Measurements from ENCODE around the gene SHISAL1.

Gene SHISAL1

DNA sequence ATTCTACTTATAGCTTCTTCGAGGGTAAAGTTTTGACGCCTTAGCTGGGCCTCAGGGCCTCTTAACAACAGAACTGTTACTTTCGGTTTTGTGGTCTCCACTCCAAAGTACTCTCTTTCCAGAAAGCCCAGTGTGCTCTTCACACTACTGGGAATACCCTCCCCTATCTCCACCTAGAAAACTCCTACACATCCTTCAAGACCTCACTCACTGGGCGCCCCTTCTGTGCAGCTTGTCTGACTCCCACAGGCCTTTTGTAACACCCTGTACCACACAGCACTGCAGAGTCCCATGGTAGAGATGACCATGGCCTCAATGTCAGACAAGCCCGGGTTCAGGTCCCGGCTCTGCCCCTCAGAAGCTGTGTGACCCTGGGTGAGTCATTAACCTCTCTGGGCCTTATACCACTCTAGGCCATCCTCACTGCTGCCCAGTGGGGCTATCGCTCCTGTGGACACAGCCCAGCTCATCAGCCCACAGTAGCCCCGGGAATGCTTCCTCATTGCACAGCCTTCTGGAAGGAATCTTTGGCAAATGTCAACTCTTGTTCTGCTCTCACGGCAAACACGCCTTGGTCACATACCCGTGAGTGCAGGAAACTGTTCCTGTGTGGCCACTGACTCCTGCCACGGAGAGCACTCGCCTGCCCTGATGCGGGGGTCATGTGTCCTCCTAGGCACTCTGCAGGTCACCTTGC is 51.4 kb downstream of the SHISAL1 start:
- no peaks in the 10 kb centered on the region for H3K27me3 Mint-ChIP-seq
- no peaks in the 10 kb centered on the region for H3K9me3 Mint-ChIP-seq
- no peaks in the 10 kb centered on the region for H3K4me1 Mint-ChIP-seq (ENCODE audit: low read depth)
- no peak overlapping the region for H3K27ac Mint-ChIP-seq
- H3K36me3 Mint-ChIP-seq (ENCODE audit: low read depth): no peaks in the 10 kb centered on the region
- no peak overlapping the region for H3K4me3 Mint-ChIP-seq

DNA sequence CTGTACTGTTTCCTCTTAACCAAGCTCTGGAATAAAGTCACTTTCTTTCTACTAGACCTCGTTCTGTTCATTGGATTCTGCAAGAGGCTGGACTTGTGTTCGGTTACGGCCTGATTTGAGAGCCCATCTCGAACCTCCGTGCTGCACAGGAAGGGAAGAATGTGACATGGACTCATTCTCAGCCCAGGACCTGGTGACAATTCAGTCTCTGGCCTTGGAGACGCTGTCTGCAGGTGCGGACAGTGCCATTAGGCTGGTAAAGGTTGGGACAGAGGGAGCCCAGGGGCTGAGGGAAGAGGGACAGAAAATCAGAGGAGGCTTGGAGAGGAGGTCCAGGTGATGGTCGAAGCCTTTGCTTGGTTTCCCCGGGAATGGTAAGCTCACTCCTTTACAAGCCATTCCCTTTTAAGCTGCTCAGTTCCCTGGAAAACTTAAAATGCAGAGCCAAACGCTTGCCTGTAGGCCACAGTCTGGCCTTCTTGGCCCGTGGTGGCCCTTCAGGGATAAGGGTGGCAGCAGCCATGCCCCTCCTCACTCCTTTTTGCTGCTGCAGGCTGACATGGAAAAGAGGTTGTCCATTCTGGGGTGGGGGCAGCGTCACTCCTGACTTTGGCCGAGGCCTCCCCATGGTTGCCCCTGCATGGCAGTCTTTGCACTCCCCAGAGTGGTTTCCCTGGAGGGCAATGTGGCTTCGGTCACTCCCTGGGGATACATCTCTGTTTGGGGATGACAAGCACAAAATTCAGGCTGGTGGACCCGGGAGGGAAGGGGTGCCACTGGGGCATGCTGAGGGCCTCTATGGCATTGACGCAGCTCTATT is 52.3 kb downstream of the SHISAL1 start:
- no peaks in the 10 kb centered on the region for H3K9me3 Mint-ChIP-seq
- no peak overlapping the region for H3K4me3 Mint-ChIP-seq
- no peak overlapping the region for H3K27ac Mint-ChIP-seq
- no peaks in the 10 kb centered on the region for H3K27me3 Mint-ChIP-seq
- no peaks in the 10 kb centered on the region for H3K4me1 Mint-ChIP-seq (ENCODE audit: low read depth)
- H3K36me3 Mint-ChIP-seq (ENCODE audit: low read depth): no peaks in the 10 kb centered on the region

DNA sequence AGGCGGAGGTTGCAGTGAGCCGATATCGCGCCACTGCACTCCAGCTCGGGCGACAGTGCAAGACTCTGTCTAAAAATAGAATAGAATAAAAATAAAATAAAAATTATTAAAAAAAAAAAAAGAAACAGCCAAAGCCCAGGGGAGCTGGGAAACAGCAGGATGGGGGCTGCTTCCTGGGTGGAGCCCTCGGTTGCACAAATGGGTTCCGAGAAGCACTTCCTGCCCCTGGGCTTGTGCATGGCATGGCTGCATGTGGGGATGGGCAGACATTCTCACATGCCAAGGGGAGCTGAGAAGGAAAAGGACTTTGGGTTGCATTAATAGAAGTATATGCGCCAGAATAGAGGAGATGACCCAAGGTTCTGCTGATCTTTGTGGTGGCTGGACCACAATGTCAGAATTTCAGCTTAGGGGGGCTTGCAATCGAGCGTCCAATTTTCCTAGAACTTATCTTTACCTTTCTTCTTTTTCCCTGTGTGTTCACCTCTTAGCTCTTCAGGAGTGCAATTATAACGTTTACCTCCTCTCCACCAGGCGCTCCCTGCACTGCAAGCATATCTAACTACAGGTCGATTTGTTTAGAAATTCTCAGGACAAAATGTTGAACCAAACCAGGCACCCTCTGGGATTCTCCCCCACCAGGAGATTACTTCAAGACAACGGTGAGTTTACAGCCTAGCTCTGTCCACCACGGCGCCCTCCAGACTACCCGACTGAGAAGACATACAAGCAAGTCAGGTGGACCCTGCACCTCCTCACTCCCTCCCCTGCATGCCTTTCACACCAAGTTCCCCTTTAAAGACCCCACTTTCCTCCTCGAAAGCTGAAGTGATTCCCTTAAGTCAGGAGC is 53.2 kb downstream of the SHISAL1 start:
- H3K36me3 Mint-ChIP-seq (ENCODE audit: low read depth): no peaks in the 10 kb centered on the region
- no peaks in the 10 kb centered on the region for H3K27me3 Mint-ChIP-seq
- no peak overlapping the region for H3K27ac Mint-ChIP-seq

DNA sequence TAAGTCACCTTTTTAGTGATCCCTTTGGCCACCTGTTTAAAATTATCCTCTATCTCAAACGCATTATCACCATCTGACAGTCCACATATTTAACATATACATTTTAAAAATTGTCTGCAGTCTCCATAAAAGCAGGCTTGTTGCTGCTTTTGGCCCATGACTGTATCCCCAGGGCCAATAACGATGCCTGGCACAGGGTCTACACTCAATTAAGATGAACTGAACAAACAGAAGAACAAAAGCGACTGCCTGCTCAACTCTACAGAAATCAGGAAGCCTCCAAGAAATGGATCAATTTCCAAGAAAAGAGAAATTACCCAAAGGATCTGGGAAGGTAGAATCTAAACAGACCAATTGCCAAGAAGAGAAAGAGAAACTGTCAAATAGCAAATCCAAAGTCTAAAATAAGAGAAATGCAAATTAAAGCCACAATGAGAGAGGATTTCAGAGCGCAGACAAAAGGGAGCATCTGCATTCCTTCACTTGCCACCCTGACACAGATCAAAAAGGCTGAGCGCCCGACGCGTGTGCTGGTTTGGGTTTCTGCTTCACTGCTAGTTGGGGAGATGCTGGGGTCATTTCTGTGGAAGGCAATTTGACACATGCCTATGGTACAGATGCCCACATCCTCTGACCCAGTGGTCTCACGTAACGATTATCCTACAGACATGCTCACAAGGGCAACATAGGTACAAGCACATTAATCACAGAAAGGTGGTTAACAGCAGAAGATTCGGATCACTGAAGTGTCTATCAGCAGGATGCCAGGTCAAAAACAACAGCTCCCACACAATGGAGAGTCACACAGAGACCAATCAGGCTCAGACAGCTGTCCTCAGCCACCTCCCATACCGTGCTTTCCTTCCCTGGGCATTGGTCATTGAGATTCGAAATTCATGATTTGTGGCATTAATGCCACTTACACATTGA is 55.9 kb downstream of the SHISAL1 start:
- Mint-ChIP-seq H3K27me3 (no peaks in the 10 kb centered on the region), H3K9me3 (no peaks in the 10 kb centered on the region), H3K4me1 (ENCODE audit: low read depth) (no peaks in the 10 kb centered on the region), H3K27ac (no peak overlapping the region), H3K36me3 (ENCODE audit: low read depth) (no peaks in the 10 kb centered on the region), H3K4me3 (no peak overlapping the region)

More for the DNA sequence above, 53.2 kb downstream of the SHISAL1 start:
- Mint-ChIP-seq H3K9me3 (no peaks in the 10 kb centered on the region), H3K4me3 (no peak overlapping the region), H3K4me1 (ENCODE audit: low read depth) (no peaks in the 10 kb centered on the region)

DNA sequence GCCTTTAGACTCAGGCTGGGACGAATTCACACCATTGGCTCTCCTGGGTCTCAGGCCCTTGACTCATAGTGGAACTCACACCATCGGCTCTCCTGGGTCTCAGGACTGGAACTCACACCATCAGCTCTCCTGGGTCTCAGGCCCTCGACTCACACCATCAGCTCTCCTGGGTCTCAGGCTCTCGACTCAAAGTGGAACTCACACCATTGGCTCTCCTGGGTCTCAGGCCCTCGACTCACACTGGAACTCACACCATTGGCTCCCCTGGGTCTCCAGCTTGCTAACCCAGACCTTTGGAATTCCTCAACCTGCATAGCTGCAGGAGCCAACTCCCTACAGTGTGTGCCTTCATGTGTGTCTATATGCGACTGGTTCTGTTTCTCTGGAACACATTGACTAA is 56.7 kb downstream of the SHISAL1 start:
- no peaks in the 10 kb centered on the region for H3K9me3 Mint-ChIP-seq
- no peaks in the 10 kb centered on the region for H3K4me1 Mint-ChIP-seq (ENCODE audit: low read depth)
- H3K4me3 Mint-ChIP-seq: no peak overlapping the region
- peaks cover 3% of the 10 kb centered on the region for H3K27me3 Mint-ChIP-seq
- no peaks in the 10 kb centered on the region for H3K36me3 Mint-ChIP-seq (ENCODE audit: low read depth)
- no peak overlapping the region for H3K27ac Mint-ChIP-seq

DNA sequence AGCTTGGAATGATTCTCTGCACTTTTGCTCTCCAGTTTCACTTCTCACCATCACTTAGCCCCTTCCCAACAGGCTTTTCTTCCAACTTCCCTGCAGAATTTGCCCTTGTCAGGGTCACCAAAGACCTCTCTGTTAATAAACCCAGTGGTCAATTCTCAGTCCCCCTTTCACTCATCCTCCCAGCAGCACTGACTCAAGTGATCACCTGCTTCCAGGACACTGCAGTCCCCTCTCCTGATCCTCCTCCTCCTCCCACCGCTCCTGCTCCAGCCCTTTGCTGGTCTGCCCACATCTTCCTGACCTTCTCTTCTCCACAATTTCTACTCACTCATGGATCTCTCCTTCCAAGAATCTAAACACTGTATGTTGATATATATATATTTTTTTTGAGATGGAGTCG is 57.9 kb downstream of the SHISAL1 start:
- Mint-ChIP-seq H3K4me3 (no peak overlapping the region), H3K9me3 (no peaks in the 10 kb centered on the region), H3K4me1 (ENCODE audit: low read depth) (no peaks in the 10 kb centered on the region), H3K27me3 (peaks cover 3% of the 10 kb centered on the region), H3K27ac (no peak overlapping the region), H3K36me3 (ENCODE audit: low read depth) (no peaks in the 10 kb centered on the region)

DNA sequence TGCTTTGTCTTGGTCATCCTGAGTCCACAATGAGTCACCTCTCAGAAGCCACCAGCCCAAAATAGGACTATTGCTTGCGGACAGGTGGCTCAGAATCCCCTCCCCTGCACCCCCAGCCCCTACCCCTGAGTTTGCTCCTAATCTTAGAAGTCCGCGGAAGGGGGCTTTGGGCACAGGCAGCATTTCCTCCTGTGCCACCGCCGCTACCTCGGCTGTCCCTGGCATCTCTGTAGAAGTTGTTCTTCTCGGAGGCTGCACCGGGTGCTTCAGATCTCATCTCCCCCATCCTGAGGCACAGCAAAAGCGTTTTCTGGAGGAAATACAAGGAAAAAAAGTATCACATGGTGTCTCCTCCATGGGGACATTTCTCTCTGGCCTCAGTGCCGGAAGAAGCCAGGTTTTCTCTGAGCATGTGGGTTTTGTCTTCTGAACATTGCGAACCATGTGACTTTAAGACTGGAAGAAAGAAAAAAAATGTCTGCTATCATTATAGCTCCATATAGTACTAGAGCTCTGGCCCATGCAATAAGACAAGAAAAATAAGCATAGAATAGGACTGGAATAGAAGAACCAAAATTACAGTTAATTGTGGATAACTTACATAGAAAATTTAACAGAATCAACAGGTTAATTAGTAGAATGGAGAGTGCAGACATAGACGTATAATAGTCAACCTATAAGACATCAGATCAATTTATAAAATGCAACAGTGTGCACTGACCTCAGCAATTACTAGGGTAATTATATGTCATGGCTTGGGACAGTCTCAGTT is 63.2 kb downstream of the SHISAL1 start:
- Mint-ChIP-seq H3K4me1 (ENCODE audit: low read depth) (no peaks in the 10 kb centered on the region), H3K36me3 (ENCODE audit: low read depth) (no peaks in the 10 kb centered on the region), H3K9me3 (no peaks in the 10 kb centered on the region), H3K4me3 (no peak overlapping the region), H3K27me3 (peaks cover 7% of the 10 kb centered on the region), H3K27ac (no peak overlapping the region)

DNA sequence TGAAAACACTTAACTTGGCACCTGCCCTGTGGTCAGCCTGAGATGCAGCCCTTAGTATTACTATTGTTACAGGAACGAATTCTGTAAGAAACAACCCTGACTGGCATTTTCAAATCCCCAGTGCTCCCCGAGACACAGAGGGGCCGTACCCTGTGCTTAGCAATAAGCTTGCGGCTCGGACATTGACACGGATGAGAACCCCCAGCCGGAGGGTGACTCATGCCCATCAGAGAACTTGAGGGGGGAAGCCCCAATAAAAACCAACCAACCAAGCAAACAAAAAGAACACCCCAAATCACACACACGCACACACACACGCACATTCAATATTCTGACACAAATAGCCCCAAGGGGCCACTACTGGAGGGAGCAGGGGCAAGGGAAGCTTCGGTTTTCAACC is 63.8 kb downstream of the SHISAL1 start:
- H3K27ac Mint-ChIP-seq: no peak overlapping the region
- no peaks in the 10 kb centered on the region for H3K36me3 Mint-ChIP-seq (ENCODE audit: low read depth)
- H3K9me3 Mint-ChIP-seq: no peaks in the 10 kb centered on the region
- no peaks in the 10 kb centered on the region for H3K4me1 Mint-ChIP-seq (ENCODE audit: low read depth)
- peaks cover 7% of the 10 kb centered on the region for H3K27me3 Mint-ChIP-seq
- no peak overlapping the region for H3K4me3 Mint-ChIP-seq

DNA sequence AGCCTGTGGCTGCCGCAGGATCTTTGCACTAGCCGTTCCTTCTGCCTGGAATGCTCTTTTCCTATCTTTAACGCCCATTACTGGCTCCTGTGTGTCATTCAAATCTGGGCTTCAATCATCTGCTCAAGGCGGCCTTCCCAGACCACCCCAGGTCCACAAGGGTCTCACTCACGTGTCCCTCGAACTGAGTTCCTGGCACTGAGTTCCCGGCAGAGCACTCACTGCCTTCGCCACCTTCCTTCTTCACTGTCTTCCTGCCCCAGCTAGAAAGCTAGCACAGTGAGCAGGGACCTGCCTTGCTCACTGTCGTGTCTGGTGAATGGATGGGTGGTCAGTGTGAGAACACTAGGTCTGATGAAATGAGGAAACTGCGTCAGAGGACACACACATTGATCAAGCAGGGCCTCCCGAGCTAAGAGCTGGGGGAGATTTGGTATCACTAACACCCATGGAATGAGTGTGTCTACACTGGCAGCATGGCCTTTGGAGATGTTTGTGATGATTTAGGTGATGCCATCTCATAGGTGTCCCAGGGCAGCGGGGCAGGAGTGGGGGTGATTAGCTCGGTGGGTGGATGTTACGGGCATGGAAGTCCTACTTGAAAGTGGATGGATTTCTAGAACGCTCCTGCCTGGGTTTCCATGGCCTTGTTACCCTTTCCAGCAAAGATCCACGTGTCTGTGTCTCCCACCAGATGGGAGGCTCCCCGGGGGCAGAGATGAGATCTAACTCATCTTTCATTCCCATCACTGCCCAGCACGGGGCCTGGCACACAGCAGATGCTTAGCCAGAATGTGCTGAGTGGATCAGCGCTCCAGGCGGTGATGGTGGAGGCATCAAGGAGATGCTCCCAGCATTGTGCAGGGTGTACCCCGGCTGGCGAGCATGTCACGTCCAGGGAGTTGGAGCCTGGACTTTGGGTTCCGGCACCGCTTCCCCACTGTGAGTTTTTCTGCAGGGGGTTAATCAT is 64.5 kb downstream of the SHISAL1 start:
- peaks cover 7% of the 10 kb centered on the region for H3K27me3 Mint-ChIP-seq
- H3K4me1 Mint-ChIP-seq (ENCODE audit: low read depth): no peaks in the 10 kb centered on the region
- H3K9me3 Mint-ChIP-seq: no peaks in the 10 kb centered on the region
- H3K4me3 Mint-ChIP-seq: no peak overlapping the region
- H3K36me3 Mint-ChIP-seq (ENCODE audit: low read depth): no peaks in the 10 kb centered on the region
- no peak overlapping the region for H3K27ac Mint-ChIP-seq

DNA sequence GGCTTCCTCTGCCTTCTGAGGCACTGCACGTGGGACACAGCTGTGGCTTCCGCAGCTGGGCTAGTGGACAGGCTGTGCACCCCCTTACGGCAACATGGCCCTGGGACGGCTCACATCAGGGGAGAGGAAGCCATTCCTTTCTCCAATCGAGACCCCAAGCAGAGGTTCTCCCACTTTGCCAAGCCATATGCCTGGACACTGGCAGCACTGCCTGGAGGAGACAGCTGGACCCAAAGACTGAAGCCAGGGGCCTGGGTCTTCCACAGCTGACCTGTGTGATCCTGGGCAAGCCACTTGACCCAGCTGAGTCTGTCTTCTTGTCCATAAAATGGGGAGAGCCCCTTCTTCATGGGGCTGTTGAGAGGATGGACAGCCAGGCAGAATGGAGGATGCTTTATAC is 65.4 kb downstream of the SHISAL1 start:
- no peaks in the 10 kb centered on the region for H3K4me1 Mint-ChIP-seq (ENCODE audit: low read depth)
- peaks cover 8% of the 10 kb centered on the region for H3K27me3 Mint-ChIP-seq
- H3K36me3 Mint-ChIP-seq (ENCODE audit: low read depth): no peaks in the 10 kb centered on the region
- H3K9me3 Mint-ChIP-seq: no peaks in the 10 kb centered on the region
- H3K4me3 Mint-ChIP-seq: no peak overlapping the region
- no peak overlapping the region for H3K27ac Mint-ChIP-seq

DNA sequence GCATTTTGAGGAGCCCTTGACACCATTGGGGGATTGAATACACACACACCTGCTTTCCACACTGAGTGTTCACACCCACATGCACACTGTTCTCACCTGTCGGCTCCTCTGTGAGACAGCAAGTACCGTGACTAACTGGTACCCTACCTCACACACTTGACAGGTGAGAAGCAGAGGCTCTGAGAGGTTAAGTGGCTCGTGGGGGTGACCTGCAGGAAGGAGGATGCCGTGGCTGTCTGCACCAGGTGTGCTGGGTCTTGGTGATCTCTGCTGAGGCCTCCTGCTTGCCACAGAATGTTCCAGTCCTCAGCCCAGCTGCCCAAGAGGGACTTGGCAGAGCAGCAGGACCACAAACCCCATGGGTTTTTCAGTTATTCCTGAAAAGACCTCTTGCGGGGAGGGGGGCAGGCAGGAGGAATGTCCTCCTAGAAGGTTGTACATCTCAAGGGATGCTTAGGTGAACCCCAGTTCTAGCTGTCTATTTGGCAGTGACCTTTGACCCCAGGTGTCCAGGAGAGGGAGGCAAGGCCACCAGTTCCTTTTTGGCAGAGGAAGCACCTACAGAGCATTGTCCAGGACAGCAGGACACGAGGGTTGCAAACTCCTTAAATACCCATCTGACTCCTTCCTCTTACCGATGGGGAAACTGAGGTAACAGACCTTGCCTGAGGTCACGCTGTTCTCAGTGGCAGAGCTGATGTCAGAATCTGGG is 66.0 kb downstream of the SHISAL1 start:
- H3K9me3 Mint-ChIP-seq: no peaks in the 10 kb centered on the region
- no peaks in the 10 kb centered on the region for H3K4me1 Mint-ChIP-seq (ENCODE audit: low read depth)
- peaks cover 12% of the 10 kb centered on the region for H3K27me3 Mint-ChIP-seq
- H3K27ac Mint-ChIP-seq: no peak overlapping the region
- H3K36me3 Mint-ChIP-seq (ENCODE audit: low read depth): no peaks in the 10 kb centered on the region
- H3K4me3 Mint-ChIP-seq: no peak overlapping the region

DNA sequence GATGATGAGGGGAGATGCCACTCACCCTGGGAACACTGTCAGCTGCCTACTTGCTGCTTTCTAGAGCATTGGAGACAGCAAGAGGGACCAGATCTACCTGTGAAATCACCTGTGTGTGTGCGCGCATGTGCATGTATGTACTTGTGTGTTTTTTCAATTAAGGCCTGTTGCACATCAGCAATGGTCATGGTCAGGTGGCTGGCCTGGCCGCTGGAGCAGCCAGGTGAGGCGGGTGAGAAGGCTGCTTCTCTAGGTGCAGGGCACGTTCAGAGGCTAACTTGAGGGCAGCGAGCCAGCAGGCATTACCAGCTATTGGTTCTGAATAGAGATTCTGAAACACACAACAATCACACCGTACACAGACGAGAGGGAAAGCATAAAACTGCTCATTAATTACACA is 66.9 kb downstream of the SHISAL1 start:
- no peak overlapping the region for H3K4me3 Mint-ChIP-seq
- peaks cover 13% of the 10 kb centered on the region for H3K27me3 Mint-ChIP-seq
- no peaks in the 10 kb centered on the region for H3K4me1 Mint-ChIP-seq (ENCODE audit: low read depth)
- H3K36me3 Mint-ChIP-seq (ENCODE audit: low read depth): no peaks in the 10 kb centered on the region
- H3K27ac Mint-ChIP-seq: no peak overlapping the region
- no peaks in the 10 kb centered on the region for H3K9me3 Mint-ChIP-seq

All from stimulated activated naive CD8-positive, alpha-beta T cell treated with anti-CD3 and anti-CD28 coated beads, Interleukin-15, Interleukin-2, amounts not matched to agents 100 ng/mL and 50 ng/mL, for 24 hours (primary cell).